Measurements from ENCODE around the gene PPARG.

GRCh38 chr3:12340506-12340905, 51.6 kb downstream of the PPARG start:
- TF ChIP-seq CTCF (IDR thresholded peaks at IDR 0.05) (no peak), POLR2A (IDR thresholded peaks at IDR 0.05) (no peak)
